Heart right ventricle (tissue), 16 donors: ENCODE results near the gene TMBIM4. TPM values are rescaled to one million over a fixed set of nuclear protein-coding genes. Genes with fewer than 3 reads are reported as not detected.

Source experiments
- ATAC-seq, 8 donors: fragments of 200-7000 bp; cut with Tn5 transposase; one replicate each; pipeline ENCODE4 v1.9.1; 2020; ENCODE audit warnings: mild to moderate bottlenecking in 8 of 8, moderate library complexity in 8 of 8, moderate number of reproducible peaks in 1 of 8
- DNase-seq, 2 donors: peaks; one replicate each; pipeline ENCODE4 v3.0.0-alpha.2; 2020
- H3K27ac ChIP-seq, 10 donors: fragments of 200-600 bp; sonication (generic) in 2 of 10; one replicate each; pipeline versions ENCODE4 v1.5.0 to v1.8.0; 2020 to 2022; ENCODE audit warnings: mild to moderate bottlenecking in 3 of 10
- H3K27me3 ChIP-seq, 7 donors: fragments of 200-600 bp; one replicate each; pipeline ENCODE4 v1.8.0; 2021 to 2022; ENCODE audit warnings: mild to moderate bottlenecking in 2 of 7
- H3K36me3 ChIP-seq, 9 donors: fragments of 200-600 bp; sonication (generic) in 1 of 9; one replicate each; pipeline versions ENCODE4 v1.5.0 to v1.8.0; 2020 to 2022; ENCODE audit warnings: mild to moderate bottlenecking in 2 of 9
- H3K4me1 ChIP-seq, 9 donors: fragments of 200-600 bp; sonication (generic) in 1 of 9; one replicate each; pipeline versions ENCODE4 v1.5.0 to v1.8.0; 2020 to 2022; ENCODE audit warnings: mild to moderate bottlenecking in 4 of 9
- H3K4me3 ChIP-seq, 10 donors: fragments of 200-600 bp; sonication (generic) in 2 of 10; one replicate each; pipeline versions ENCODE4 v1.5.0 to v1.8.0; 2020 to 2022; ENCODE audit warnings: mild to moderate bottlenecking in 7 of 10, moderate library complexity in 2 of 10
- H3K9me3 ChIP-seq, 11 donors: fragments of 200-600 bp in 10 of 11; sonication (generic) in 2 of 11; one replicate each; pipeline versions ENCODE4 v1.5.0 to v1.8.0; 2013 to 2022; ENCODE audit warnings: mild to moderate bottlenecking in 2 of 11, control low read depth in 1 of 11, moderate library complexity in 1 of 11
- CTCF ChIP-seq, 9 donors: fragments of 200-600 bp; sonication (generic) in 2 of 9; IDR thresholded peaks; one replicate each; pipeline versions ENCODE4 v1.5.0 to v1.8.0; 2021 to 2022; ENCODE audit warnings: antibody characterized with exemption in 9 of 9, mild to moderate bottlenecking in 5 of 9, moderate library complexity in 1 of 9
- WGBS, 2 donors: extraction: QIAGEN DNeasy Blood & Tissue Kit; methylation state at CpG; one replicate each; pipeline ENCODE4 v1.1.7; 2013; ENCODE audit warnings: inconsistent platforms in 1 of 2; 5-methylcytosine and 5-hydroxymethylcytosine counted together
- intact Hi-C, 10 donors: fragments of 100-400 bp; cut with DNase I; formaldehyde crosslinking; loops; one replicate each; pipeline versions ENCODE4 v1.11.1 to v1.14.2; 2022
- polyA plus RNA-seq, 2 donors: library from polyadenylated mRNA; stranded (reverse); fragments of 200-250 nt; gene quantifications; one replicate each; pipeline ENCODE4 v1.2.3, GENCODE V29; 2013
- total RNA-seq, 10 donors: library from RNA; stranded (reverse); fragmentation: NEBNext Ultra II Directional in 3 of 10; extraction: Animal tissue kit (Norgen Biotek cat#: 25700) in 3 of 10; gene quantifications; one replicate each; pipeline versions ENCODE4 v1.2.1 to v1.2.4, GENCODE V29; 2021 to 2023
- donor health status: Arrhythmogenic right ventricular cardiomyopathy.
- donor health status: ischemic (EF 13 %, LVEDD 7.1; RV severe dilation, severe dysfunction).
- donor health status: healthy with polysubstance abuse.
- donor health status: DM: no; HTN: yes; CAD: no.
- donor health status: DM: no; HTN: no; CAD: no.
- donor health status: ischemic (EF 25% LVEDD 6.9; RV normal size, moderate dysfunction).
- donor health status: ischemic (EF 25% LVEDD 5.7; RV mildly dilated, moderate dysfunction).
- donor health status: healthy.
- donor health status: DM: yes; HTN: yes; CAD: no.
- donor health status: Ischemic cardiomyopathy.
- donor health status: ischemic (EF 35%, LVEDD 5.7; RV mildly dilated, moderate dysfunction).
- donor health status: nonischemic (EF 11% LVEDD 7.7; RV severe dilation, severe dysfunction).
- donor health status: DM: yes; HTN: yes; CAD: no.
- donor health status: PGD.
- donor health status: ischemic (EF 29% LVEDD 5.4; RV normal size, mild dysfunction).
- donor health status: nonischemic (EF 23%, LVEDD 6.1; RV moderate dilation, normal function).

The TMBIM4 gene
- total and polyA plus RNA-seq, 12 donors = 54.8 to 126 (median 66.2) TPM

GRCh38 chr12:66140731-66141130, 29.1 kb downstream of the TMBIM4 start:
- no peak for TF ChIP-seq CTCF (IDR thresholded peaks at IDR 0.05)
- no peak overlapping the region for H3K27ac ChIP-seq
- intact Hi-C loops = loop anchor here in 4 of 10 donors (10.0 kb wide), 4 partner anchors 94 to 264 kb away; partner anchors contain the start of gene HELB (in 1 of the 4)
- peaks cover 0 to 42% (median 20%) of the 10 kb centered on the region in 9 donors for H3K4me1 ChIP-seq
- ATAC-seq = no peak
- no peaks in the 10 kb centered on the region for H3K27me3 ChIP-seq
- peaks cover 0 to 29% (median 16%) of the 10 kb centered on the region in 11 donors for H3K9me3 ChIP-seq
- DNase-seq = no peak
- H3K4me3 ChIP-seq = no peak overlapping the region
- peaks cover 0 to 95% (median 18%) of the 10 kb centered on the region in 9 donors for H3K36me3 ChIP-seq

GRCh38 chr12:66139328-66139727, 30.5 kb downstream of the TMBIM4 start:
- Histone ChIP-seq H3K4me3 (no peak overlapping the region), H3K4me1 (peaks cover 0 to 28% (median 12%) of the 10 kb centered on the region in 9 donors), H3K36me3 (peaks cover 0 to 83% (median 18%) of the 10 kb centered on the region in 9 donors), H3K9me3 (peaks cover 0 to 29% (median 16%) of the 10 kb centered on the region in 11 donors), H3K27ac (peak overlapping the region in 5 of 10 donors; percentile 9 to 75 (median 44)), H3K27me3 (no peaks in the 10 kb centered on the region)
- DNase-seq = no peak
- ATAC-seq = peak in 5 of 8 donors; percentile 45 to 80 (median 67)
- no peak for TF ChIP-seq CTCF (IDR thresholded peaks at IDR 0.05)
- 52 to 63% methylated on average over 2 of the region's 2 CpGs for WGBS, 2 donors
- intact Hi-C loops = no loop called here

- Histone ChIP-seq H3K4me1 (peaks cover 0 to 23% (median 5%) of the 10 kb centered on the region in 9 donors), H3K9me3 (peaks cover 0 to 29% (median 16%) of the 10 kb centered on the region in 11 donors), H3K4me3 (no peak overlapping the region), H3K36me3 (peaks cover 0 to 76% (median 18%) of the 10 kb centered on the region in 9 donors), H3K27ac (no peak overlapping the region), H3K27me3 (no peaks in the 10 kb centered on the region)
- no peak for ATAC-seq
- DNase-seq = no peak
- intact Hi-C loops = no loop called here
- TF ChIP-seq CTCF (IDR thresholded peaks at IDR 0.05) = no peak
- 97 to 99% methylated on average over 3 of the region's 3 CpGs for WGBS, 2 donors
Observed at GRCh38 chr12:66137937-66138336, 31.9 kb downstream of the TMBIM4 start.

- DNase-seq (peak in 1 of 2 donors; percentile 26), ATAC-seq (peak in 6 of 8 donors; percentile 68 to 88 (median 74))
- peak overlapping the region in 4 of 10 donors; percentile 74 to 95 (median 84) for H3K4me3 ChIP-seq
- H3K27ac ChIP-seq = peak overlapping the region in 8 of 10 donors; percentile 9 to 88 (median 72)
- H3K9me3 ChIP-seq = no peaks in the 10 kb centered on the region
- no peaks in the 10 kb centered on the region for H3K27me3 ChIP-seq
- intact Hi-C loops = loop anchor here in 1 of 10 donors (5.0 kb wide), 1 partner anchor 170 kb away; the partner anchor contains the start of gene HELB
- H3K4me1 ChIP-seq = peaks cover 0 to 46% (median 27%) of the 10 kb centered on the region in 9 donors
- TF ChIP-seq CTCF (IDR thresholded peaks at IDR 0.05) = no peak
- H3K36me3 ChIP-seq = peaks cover 0 to 36% (median 3%) of the 10 kb centered on the region in 9 donors
Observed at GRCh38 chr12:66132408-66132807, 37.4 kb downstream of the TMBIM4 start.
